Mucosa of descending colon (tissue), 3 donors: Measurements from ENCODE around the gene PLXNA4. TPM values are rescaled to one million over a fixed set of nuclear protein-coding genes. Genes with fewer than 3 reads are reported as not detected.

Source experiments
- ATAC-seq: fragments of 200-7000 bp; cut with Tn5 transposase; one replicate; pipeline ENCODE4 v1.9.1; 2020; ENCODE audit warnings: mild to moderate bottlenecking, moderate library complexity
- DNase-seq, 3 donors: peaks; one replicate each; pipeline ENCODE4 v3.0.0-alpha.2; 2020
- H3K36me3 ChIP-seq: fragments of 200-600 bp; one replicate; pipeline ENCODE4 v1.8.0; 2021; ENCODE audit warnings: low read depth, mild to moderate bottlenecking
- H3K4me1 ChIP-seq: fragments of 200-600 bp; one replicate; pipeline ENCODE4 v1.8.0; 2021; ENCODE audit warnings: low read depth, mild to moderate bottlenecking
- H3K4me3 ChIP-seq: fragments of 200-600 bp; one replicate; pipeline ENCODE4 v1.8.0; 2021; ENCODE audit warnings: mild to moderate bottlenecking
- H3K9me3 ChIP-seq: fragments of 200-600 bp; one replicate; pipeline ENCODE4 v1.8.0; 2021; ENCODE audit warnings: mild to moderate bottlenecking
- CTCF ChIP-seq: fragments of 200-600 bp; IDR thresholded peaks from one replicate; pipeline ENCODE4 v1.8.0; 2022; ENCODE audit warnings: antibody characterized with exemption, mild to moderate bottlenecking
- intact Hi-C, 2 donors: fragments of 100-400 bp; cut with DNase I in 1 of 2; cut with micrococcal nuclease in 1 of 2; formaldehyde crosslinking; loops; one replicate each; pipeline versions ENCODE4 v1.11.0 to v1.11.1; 2022; cut with DNase I, micrococcal nuclease
- total RNA-seq, 3 donors: library from RNA; stranded (reverse); fragmentation: NEBNext Ultra II Directional in 2 of 3; extraction: Animal tissue kit (Norgen Biotek cat#: 25700) in 2 of 3; gene quantifications; one replicate each; pipeline versions ENCODE4 v1.2.1 to v1.2.4, GENCODE V29; 2021 to 2023
- donor health status: DM: no; HTN: no; CAD: no; lungs with moderate emphysema.
- donor health status: DM: no; HTN: no; CAD: no.
- donor health status: DM: no; HTN: yes; CAD: no.

Gene PLXNA4
- total RNA-seq, 3 donors from 2014 or later, result 0.78 to 3.5 (median 2.7) TPM

GRCh38 chr7:132257253-132257652 is 319.0 kb downstream of the PLXNA4 start:
- no peak for TF ChIP-seq CTCF
- ATAC-seq (no peak), DNase-seq (no peak)
- intact Hi-C loops, result no loop called here
- Histone ChIP-seq H3K4me3 (no peak overlapping the region), H3K9me3 (no peaks in the 10 kb centered on the region), H3K36me3 (no peaks in the 10 kb centered on the region), H3K4me1 (no peaks in the 10 kb centered on the region)

GRCh38 chr7:132256721-132257212 is 319.5 kb downstream of the PLXNA4 start:
- H3K4me3 ChIP-seq, result no peak overlapping the region
- no peak for DNase-seq
- H3K4me1 ChIP-seq, result no peaks in the 10 kb centered on the region
- no peak for ATAC-seq
- no peaks in the 10 kb centered on the region for H3K36me3 ChIP-seq
- intact Hi-C loops, result no loop called here
- no peaks in the 10 kb centered on the region for H3K9me3 ChIP-seq
- TF ChIP-seq CTCF, result no peak

- DNase-seq (no peak), ATAC-seq (no peak)
- intact Hi-C loops, result no loop called here
- no peak for TF ChIP-seq CTCF
- Histone ChIP-seq H3K4me1 (no peaks in the 10 kb centered on the region), H3K4me3 (no peak overlapping the region), H3K9me3 (no peaks in the 10 kb centered on the region), H3K36me3 (no peaks in the 10 kb centered on the region)
Measured at GRCh38 chr7:132255898-132256297, 320.4 kb downstream of the PLXNA4 start.

GRCh38 chr7:132255115-132255797 is 321.0 kb downstream of the PLXNA4 start:
- H3K4me1 ChIP-seq, result peaks cover 5% of the 10 kb centered on the region
- H3K9me3 ChIP-seq, result no peaks in the 10 kb centered on the region
- no peak for TF ChIP-seq CTCF
- DNase-seq (no peak), ATAC-seq (no peak)
- H3K36me3 ChIP-seq, result no peaks in the 10 kb centered on the region
- intact Hi-C loops, result no loop called here
- no peak overlapping the region for H3K4me3 ChIP-seq

- Histone ChIP-seq H3K9me3 (no peaks in the 10 kb centered on the region), H3K4me1 (peaks cover 13% of the 10 kb centered on the region), H3K36me3 (no peaks in the 10 kb centered on the region), H3K4me3 (no peak overlapping the region)
- intact Hi-C loops, result no loop called here
- ATAC-seq, result no peak
- TF ChIP-seq CTCF, result no peak
- no peak for DNase-seq
Measured at GRCh38 chr7:132254455-132254854, 321.8 kb downstream of the PLXNA4 start.

GRCh38 chr7:132252793-132253100 is 323.5 kb downstream of the PLXNA4 start:
- ATAC-seq (no peak), DNase-seq (no peak)
- Histone ChIP-seq H3K9me3 (no peaks in the 10 kb centered on the region), H3K4me1 (peaks cover 16% of the 10 kb centered on the region), H3K36me3 (no peaks in the 10 kb centered on the region), H3K4me3 (no peak overlapping the region)
- intact Hi-C loops, result no loop called here
- no peak for TF ChIP-seq CTCF
